ENCODE results near the gene PRKN. TPM values are rescaled to one million over a fixed set of nuclear protein-coding genes. Genes with fewer than 3 reads are reported as not detected.

The PRKN gene
- total RNA-seq, 1 experiment from 2014 or later: 2.0 TPM

GRCh38 chr6:162618448-162619002 is 109.0 kb downstream of the PRKN start:
- H3K79me1 ChIP-seq (ENCODE audit: insufficient read depth, low read depth, low read length, poor library complexity, severe bottlenecking): no peaks in the 10 kb centered on the region
- no peaks in the 10 kb centered on the region for H3K23me2 ChIP-seq (ENCODE audit: insufficient read length, low read depth, low read length, poor library complexity, severe bottlenecking)
- no peaks in the 10 kb centered on the region for H3K79me2 ChIP-seq (ENCODE audit: insufficient read depth, low read length)
- H3K4me1 ChIP-seq (ENCODE audit: insufficient read depth, low read length): no peaks in the 10 kb centered on the region; the same call in 1 of the 2 replicates
- H3T11ph ChIP-seq (ENCODE audit: low read length): no peak overlapping the region
- no CpG with 5 or more reads among the region's 6 CpGs for WGBS (ENCODE audit: extremely low coverage, insufficient read length, low lambda C conversion rate)
- H2BK20ac ChIP-seq (ENCODE audit: low read depth, low read length, poor library complexity, severe bottlenecking): no peak overlapping the region
- Mint-ChIP-seq H3K36me3 (ENCODE audit: insufficient read depth in 1 of 3, low read depth in 3 of 3) (no peaks in the 10 kb centered on the region), H3K9me3 (no peaks in the 10 kb centered on the region), H3K4me1 (peaks cover 16 to 19% of the 10 kb centered on the region in 2 experiments), H3K27ac (no peak overlapping the region), H3K27me3 (ENCODE audit: low read depth) (no peaks in the 10 kb centered on the region), H3K4me3 (no peak overlapping the region)
- H2BK15ac ChIP-seq (ENCODE audit: low read depth, low read length): no peak overlapping the region
- H4K5ac ChIP-seq (ENCODE audit: insufficient read length, low read depth, low read length): no peak overlapping the region
- no peak overlapping the region for H3K56ac ChIP-seq (ENCODE audit: insufficient read length, low read depth, low read length)
- no peak overlapping the region for H2AK5ac ChIP-seq (ENCODE audit: insufficient read length, low read length)
- no peak overlapping the region for H2BK12ac ChIP-seq (ENCODE audit: insufficient read length, low read depth, low read length)
- H3K27me3 ChIP-seq (ENCODE audit: insufficient read depth, low read length): no peaks in the 10 kb centered on the region
- H3K9ac ChIP-seq (ENCODE audit: extremely low read depth, insufficient read length, low read length): no peak overlapping the region
- H3K9me3 ChIP-seq (ENCODE audit: control insufficient read depth, low read depth, low read length): no peaks in the 10 kb centered on the region
- H3K18ac ChIP-seq (ENCODE audit: insufficient read length, low read depth, low read length): no peak overlapping the region
- no peak overlapping the region for H3K27ac ChIP-seq (ENCODE audit: insufficient read length, low read depth, low read length)
- H2AFZ ChIP-seq (ENCODE audit: low read length): no peak overlapping the region
- no peak overlapping the region for H2BK120ac ChIP-seq (ENCODE audit: low read depth, low read length, poor library complexity, severe bottlenecking)
- no peak overlapping the region for H4K91ac ChIP-seq (ENCODE audit: insufficient read length, low read depth, low read length)
- H3K4ac ChIP-seq (ENCODE audit: low read depth, low read length): no peak overlapping the region
- H3K23ac ChIP-seq (ENCODE audit: insufficient read length, low read depth, low read length): no peak overlapping the region
- no peak overlapping the region for H3K14ac ChIP-seq (ENCODE audit: insufficient read depth, low read length)
- no peak overlapping the region for H3K4me2 ChIP-seq (ENCODE audit: insufficient read depth, insufficient read length, low read length)
- H4K8ac ChIP-seq (replicated peaks; ENCODE audit: insufficient read length, low read depth, low read length): no peak overlapping the region
- TF ChIP-seq CTCF (conservative IDR thresholded peaks at IDR 0.05): no peak
- no peak overlapping the region for H2BK5ac ChIP-seq (ENCODE audit: insufficient read length, low read length)
- no peaks in the 10 kb centered on the region for H4K20me1 ChIP-seq (ENCODE audit: control insufficient read depth, insufficient read depth, insufficient read length)
- DNase-seq: no peak
